Measurements from ENCODE around the gene SLC39A1. TPM values are rescaled to one million over a fixed set of nuclear protein-coding genes. Genes with fewer than 3 reads are reported as not detected.

The SLC39A1 gene
- total and polyA plus RNA-seq, 4 donors: 73.4 to 247 (median 122) TPM

DNA sequence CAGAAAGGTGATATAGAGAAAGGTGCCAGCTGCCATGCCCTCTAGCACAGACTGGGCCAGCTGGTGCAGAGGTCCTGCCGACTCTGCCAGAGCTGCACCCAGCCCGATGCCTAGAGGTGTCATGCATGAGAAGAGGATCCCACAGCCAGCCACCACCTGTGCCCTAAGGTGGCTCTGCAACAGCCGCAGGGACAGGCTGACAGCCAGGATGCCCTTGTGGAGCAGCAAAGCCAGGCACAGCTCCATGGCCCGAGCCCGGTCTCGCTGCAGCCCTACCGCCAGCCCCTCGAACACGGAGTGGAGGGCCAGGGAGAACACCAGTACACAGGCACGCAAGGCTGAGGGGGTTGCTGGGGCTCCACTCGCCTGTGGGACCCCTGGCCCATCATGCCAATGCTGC, 3.1 kb downstream of the SLC39A1 start:
- WGBS, 2 donors: 94 to 97% methylated on average over 10 to 11 of the region's 11 CpGs
- Histone ChIP-seq H3K27me3 (ENCODE audit: control insufficient read depth in 3 of 3, insufficient read depth in 3 of 3, low read length in 2 of 3) (no peaks in the 10 kb centered on the region), H3K4me3 (no peak overlapping the region), H3K4me1 (ENCODE audit: control insufficient read depth in 5 of 5, insufficient read depth in 5 of 5, low read length in 5 of 5) (peaks cover 14 to 57% (median 20%) of the 10 kb centered on the region in 5 donors), H3K27ac (ENCODE audit: low read depth in 1 of 2, low read length in 1 of 2) (no peak overlapping the region), H3K9ac (ENCODE audit: insufficient read depth in 1 of 2, low read length in 2 of 2) (no peak overlapping the region), H3K9me3 (ENCODE audit: control insufficient read depth in 4 of 4, insufficient read depth in 3 of 4, low read length in 3 of 4) (no peaks in the 10 kb centered on the region), H3K36me3 (ENCODE audit: control insufficient read depth in 4 of 4, insufficient read depth in 4 of 4, low read length in 4 of 4) (peaks cover 0 to 9% (median 7%) of the 10 kb centered on the region in 4 donors)
- no peak for ATAC-seq (ENCODE audit: insufficient read depth, low FRiP score)
- TF ChIP-seq, protein P1, sequence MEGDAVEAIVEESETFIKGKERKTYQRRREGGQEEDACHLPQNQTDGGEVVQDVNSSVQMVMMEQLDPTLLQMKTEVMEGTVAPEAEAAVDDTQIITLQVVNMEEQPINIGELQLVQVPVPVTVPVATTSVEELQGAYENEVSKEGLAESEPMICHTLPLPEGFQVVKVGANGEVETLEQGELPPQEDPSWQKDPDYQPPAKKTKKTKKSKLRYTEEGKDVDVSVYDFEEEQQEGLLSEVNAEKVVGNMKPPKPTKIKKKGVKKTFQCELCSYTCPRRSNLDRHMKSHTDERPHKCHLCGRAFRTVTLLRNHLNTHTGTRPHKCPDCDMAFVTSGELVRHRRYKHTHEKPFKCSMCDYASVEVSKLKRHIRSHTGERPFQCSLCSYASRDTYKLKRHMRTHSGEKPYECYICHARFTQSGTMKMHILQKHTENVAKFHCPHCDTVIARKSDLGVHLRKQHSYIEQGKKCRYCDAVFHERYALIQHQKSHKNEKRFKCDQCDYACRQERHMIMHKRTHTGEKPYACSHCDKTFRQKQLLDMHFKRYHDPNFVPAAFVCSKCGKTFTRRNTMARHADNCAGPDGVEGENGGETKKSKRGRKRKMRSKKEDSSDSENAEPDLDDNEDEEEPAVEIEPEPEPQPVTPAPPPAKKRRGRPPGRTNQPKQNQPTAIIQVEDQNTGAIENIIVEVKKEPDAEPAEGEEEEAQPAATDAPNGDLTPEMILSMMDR (IDR thresholded peaks at IDR 0.05; ENCODE audit: control extremely low read depth, extremely low read depth): no peak
- no peak for DNase-seq

DNA sequence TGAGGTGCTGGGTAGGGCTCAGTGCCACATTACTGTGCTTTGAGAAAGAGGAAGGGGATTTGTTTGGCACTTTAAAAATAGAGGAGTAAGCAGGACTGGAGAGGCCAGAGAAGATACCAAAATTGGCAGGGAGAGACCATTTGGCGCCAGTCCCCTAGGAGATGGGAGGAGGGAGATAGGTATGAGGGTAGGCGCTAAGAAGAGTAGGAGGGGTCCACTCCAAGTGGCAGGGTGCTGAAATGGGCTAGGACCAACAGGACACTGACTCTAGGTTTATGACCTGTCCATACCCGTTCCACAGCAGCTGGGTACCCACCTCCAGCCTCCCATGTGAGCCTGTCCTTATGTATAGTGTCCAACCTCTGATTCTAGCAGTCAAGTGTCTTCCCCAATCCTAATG, 3.9 kb downstream of the SLC39A1 start:
- Histone ChIP-seq H3K9me3 (ENCODE audit: control insufficient read depth in 4 of 4, insufficient read depth in 3 of 4, low read length in 3 of 4) (no peaks in the 10 kb centered on the region), H3K4me3 (no peak overlapping the region), H3K27me3 (ENCODE audit: control insufficient read depth in 3 of 3, insufficient read depth in 3 of 3, low read length in 2 of 3) (no peaks in the 10 kb centered on the region), H3K4me1 (ENCODE audit: control insufficient read depth in 5 of 5, insufficient read depth in 5 of 5, low read length in 5 of 5) (peaks cover 14 to 55% (median 20%) of the 10 kb centered on the region in 5 donors), H3K9ac (ENCODE audit: insufficient read depth in 1 of 2, low read length in 2 of 2) (no peak overlapping the region), H3K27ac (ENCODE audit: low read depth in 1 of 2, low read length in 1 of 2) (peak overlapping the region; percentile 8 to 45), H3K36me3 (ENCODE audit: control insufficient read depth in 4 of 4, insufficient read depth in 4 of 4, low read length in 4 of 4) (peaks cover 2 to 15% (median 7%) of the 10 kb centered on the region in 4 donors)
- ATAC-seq (ENCODE audit: insufficient read depth, low FRiP score) (no peak), DNase-seq (peak in 1 of 3 donors; percentile 10)
- 68 to 83% methylated on average over 3 of the region's 3 CpGs for WGBS, 2 donors
- TF ChIP-seq, protein P1 (IDR thresholded peaks at IDR 0.05; ENCODE audit: control extremely low read depth, extremely low read depth): no peak

DNA sequence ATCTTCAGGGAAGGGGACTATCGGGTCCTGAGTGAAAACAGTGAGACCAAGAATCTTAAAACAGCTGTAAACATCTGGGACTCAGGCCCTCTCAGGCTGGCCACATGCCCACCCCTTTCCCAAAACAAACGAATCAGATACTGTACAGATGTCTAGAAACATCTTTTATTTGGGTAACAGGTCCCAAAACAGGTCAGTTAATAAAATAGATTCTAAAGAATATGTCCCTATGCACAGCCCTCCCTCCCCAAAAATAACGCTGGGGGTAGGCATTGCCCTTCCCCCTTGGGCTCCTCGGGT, 4.4 kb downstream of the SLC39A1 start:
- H3K4me3 ChIP-seq: no peak overlapping the region
- peaks cover 14 to 49% (median 20%) of the 10 kb centered on the region in 5 donors for H3K4me1 ChIP-seq (ENCODE audit: control insufficient read depth in 5 of 5, insufficient read depth in 5 of 5, low read length in 5 of 5)
- H3K9ac ChIP-seq (ENCODE audit: insufficient read depth in 1 of 2, low read length in 2 of 2): peak overlapping the region in 1 of 2 donors; percentile 63
- 17 to 31% methylated on average over 4 of the region's 4 CpGs for WGBS, 2 donors
- H3K9me3 ChIP-seq (ENCODE audit: control insufficient read depth in 4 of 4, insufficient read depth in 3 of 4, low read length in 3 of 4): no peaks in the 10 kb centered on the region
- TF ChIP-seq, protein P1 (IDR thresholded peaks at IDR 0.05; ENCODE audit: control extremely low read depth, extremely low read depth): no peak
- ATAC-seq (ENCODE audit: insufficient read depth, low FRiP score) (no peak), DNase-seq (no peak)
- H3K27me3 ChIP-seq (ENCODE audit: control insufficient read depth in 3 of 3, insufficient read depth in 3 of 3, low read length in 2 of 3): no peaks in the 10 kb centered on the region
- H3K36me3 ChIP-seq (ENCODE audit: control insufficient read depth in 4 of 4, insufficient read depth in 4 of 4, low read length in 4 of 4): peaks cover 2 to 19% (median 9%) of the 10 kb centered on the region in 4 donors
- peak overlapping the region; percentile 20 to 45 for H3K27ac ChIP-seq (ENCODE audit: low read depth in 1 of 2, low read length in 1 of 2)

All from lung (tissue), 12 donors.